WTC11 (cell line): ENCODE results near the gene ZNF3. TPM values are rescaled to one million over a fixed set of nuclear protein-coding genes. Genes with fewer than 3 reads are reported as not detected.

Experiments used
- ATAC-seq: fragments of 200-7000 bp; cut with Tn5 transposase; 2 replicates; pipeline ENCODE4 v1.10.0; 2021; ENCODE audit warnings: mild to moderate bottlenecking, moderate library complexity
- CTCF ChIA-PET: fragments of 300-600 bp; sonication (Branson Sonifier 250); formaldehyde crosslinking; loops from one replicate; lab custom pipeline; 2021; ENCODE audit warnings: antibody characterized with exemption; lab: Charles Lee
- POLR2A ChIA-PET: fragments of 350-600 bp; sonication (Branson Sonifier 250); formaldehyde crosslinking; loops from one replicate; lab custom pipeline; 2021; ENCODE audit warnings: antibody characterized with exemption; lab: Charles Lee
- DNase-seq: peaks from one replicate; pipeline ENCODE4 v3.0.0; 2021; ENCODE audit warnings: low spot score
- H3K27ac Mint-ChIP-seq: 2 replicates; pipeline ENCODE4 v1.8.0; 2021; ENCODE audit warnings: mixed read lengths
- H3K27me3 Mint-ChIP-seq: 2 replicates; pipeline ENCODE4 v1.8.0; 2021; ENCODE audit warnings: low read depth, mild to moderate bottlenecking, moderate library complexity, mixed read lengths
- H3K36me3 Mint-ChIP-seq: 2 replicates; pipeline ENCODE4 v1.8.0; 2021; ENCODE audit warnings: mixed read lengths
- H3K4me1 Mint-ChIP-seq: 2 replicates; pipeline ENCODE4 v1.8.0; 2022; ENCODE audit warnings: mixed read lengths
- H3K4me3 Mint-ChIP-seq: 2 replicates; pipeline ENCODE4 v1.8.0; 2021; ENCODE audit warnings: mild to moderate bottlenecking, moderate library complexity, mixed read lengths
- H3K9me3 Mint-ChIP-seq: 2 replicates; pipeline ENCODE4 v1.8.0; 2021; ENCODE audit warnings: mixed read lengths
- CREB1 ChIP-seq: sonication (generic); formaldehyde crosslinking; IDR thresholded peaks from 2 replicates; pipeline ENCODE4 v1.8.0; 2023; ENCODE audit warnings: mild to moderate bottlenecking, missing genetic modification reagents
- ERG ChIP-seq: fragments of 250-450 bp; sonication (Bioruptor Pico); IDR thresholded peaks from 2 replicates; pipeline ENCODE4 v1.8.0; 2021; ENCODE audit warnings: mild to moderate bottlenecking
- FOXK1 ChIP-seq: sonication (generic); formaldehyde crosslinking; IDR thresholded peaks from 2 replicates; pipeline ENCODE4 v1.8.0; 2022; ENCODE audit warnings: mild to moderate bottlenecking, moderate library complexity, missing genetic modification reagents
- FOXP1 ChIP-seq: sonication (generic); formaldehyde crosslinking; IDR thresholded peaks from 2 replicates; pipeline ENCODE4 v1.8.0; 2022; ENCODE audit warnings: missing genetic modification reagents, mild to moderate bottlenecking, moderate library complexity, borderline replicate concordance
- HMGA2 ChIP-seq: fragments of 250-450 bp; sonication (Bioruptor Pico); IDR thresholded peaks from 2 replicates; pipeline ENCODE4 v1.4.0; 2021; ENCODE audit warnings: mild to moderate bottlenecking, moderate library complexity
- HMGXB4 ChIP-seq: sonication (generic); formaldehyde crosslinking; IDR thresholded peaks from 2 replicates; pipeline ENCODE4 v1.8.1; 2023; ENCODE audit warnings: mild to moderate bottlenecking, moderate library complexity, missing genetic modification reagents
- JUN ChIP-seq: sonication (generic); formaldehyde crosslinking; IDR thresholded peaks from 2 replicates; pipeline ENCODE4 v1.8.0; 2023; ENCODE audit warnings: mild to moderate bottlenecking, missing genetic modification reagents
- MLX ChIP-seq: sonication (generic); formaldehyde crosslinking; IDR thresholded peaks from 2 replicates; pipeline ENCODE4 v1.8.1; 2023; ENCODE audit warnings: mild to moderate bottlenecking, missing genetic modification reagents, moderate library complexity
- NR1H2 ChIP-seq: sonication (generic); formaldehyde crosslinking; IDR thresholded peaks from 2 replicates; pipeline ENCODE4 v1.9.0; 2021; ENCODE audit warnings: mild to moderate bottlenecking, moderate library complexity, missing genetic modification reagents
- SMAD3 ChIP-seq: sonication (generic); formaldehyde crosslinking; IDR thresholded peaks from 2 replicates; pipeline ENCODE4 v1.8.0; 2022; ENCODE audit warnings: missing genetic modification reagents, mild to moderate bottlenecking, borderline replicate concordance
- SMAD4 ChIP-seq: sonication (generic); formaldehyde crosslinking; IDR thresholded peaks from 2 replicates; pipeline ENCODE4 v1.8.0; 2022; ENCODE audit warnings: mild to moderate bottlenecking, missing genetic modification reagents
- STAT6 ChIP-seq: sonication (generic); formaldehyde crosslinking; conservative IDR thresholded peaks from 2 replicates; pipeline ENCODE4 v1.8.1; 2023; ENCODE audit warnings: mild to moderate bottlenecking, low read depth, missing genetic modification reagents, moderate library complexity
- TEAD4 ChIP-seq: sonication (generic); formaldehyde crosslinking; IDR thresholded peaks from 2 replicates; pipeline ENCODE4 v1.8.0; 2022; ENCODE audit warnings: mild to moderate bottlenecking, missing genetic modification reagents
- TP53 ChIP-seq: sonication (generic); formaldehyde crosslinking; IDR thresholded peaks from 2 replicates; pipeline ENCODE4 v1.8.1; 2023; ENCODE audit warnings: mild to moderate bottlenecking, missing genetic modification reagents
- USF2 ChIP-seq: sonication (generic); formaldehyde crosslinking; IDR thresholded peaks from 2 replicates; pipeline ENCODE4 v1.8.1; 2023; ENCODE audit warnings: mild to moderate bottlenecking, missing genetic modification reagents, moderate library complexity
- ZNF138 ChIP-seq: sonication (generic); formaldehyde crosslinking; conservative IDR thresholded peaks from 2 replicates; pipeline ENCODE4 v1.8.1; 2022; ENCODE audit warnings: mild to moderate bottlenecking, moderate library complexity, missing genetic modification reagents
- ZNF263 ChIP-seq: sonication (generic); formaldehyde crosslinking; IDR thresholded peaks from 2 replicates; pipeline ENCODE4 v1.8.1; 2022; ENCODE audit warnings: low read depth, mild to moderate bottlenecking, moderate library complexity, missing genetic modification reagents
- ZNF512 ChIP-seq: sonication (generic); formaldehyde crosslinking; IDR thresholded peaks from 2 replicates; pipeline ENCODE4 v1.8.1; 2022; ENCODE audit warnings: missing genetic modification reagents, borderline replicate concordance
- ZNF532 ChIP-seq: fragments of 250-450 bp; sonication (Bioruptor Pico); IDR thresholded peaks from 2 replicates; pipeline ENCODE4 v1.9.0; 2021; ENCODE audit warnings: mild to moderate bottlenecking, borderline replicate concordance
- total RNA-seq: library from RNA; stranded (reverse); gene quantifications from 3 replicates; pipeline ENCODE4 v1.2.3, GENCODE V29; 2021

ZNF3 gene
- total RNA-seq, 1 experiment from 2014 or later, result 48.3 TPM

- peak within 1 kb of the TSS; percentile 92 for H3K27ac Mint-ChIP-seq
- ChIA-PET CTCF (interaction anchor here (1.0 to 1.4 kb wide), 2 partner anchors 13 to 44 kb away, joined by 3 read pairs; partner anchors contain the start of gene AP4M1), POLR2A (interaction anchor here (0.6 to 6.2 kb wide), 4 partner anchors 12 to 143 kb away, joined by 3 to 41 read pairs (median 4); partner anchors contain the start of genes AP4M1 and MCM7)
- H3K9me3 Mint-ChIP-seq, result no peaks in the 10 kb centered on the region
- ATAC-seq, result peak; percentile 4
- peaks cover 36% of the 10 kb centered on the region for H3K36me3 Mint-ChIP-seq
- H3K4me3 Mint-ChIP-seq, result peak within 1 kb of the TSS; percentile 93
- DNase-seq, result peak; percentile 79
- peaks cover 11% of the 10 kb centered on the region for H3K4me1 Mint-ChIP-seq
- H3K27me3 Mint-ChIP-seq, result no peaks in the 10 kb centered on the region; the same call in 1 of the 2 replicates
- TF ChIP-seq CREB1 (CRISPR knock-in tag), result peak; percentile 71; the same call in 1 of the 2 replicates
- TF ChIP-seq STAT6 (CRISPR knock-in tag), result no peak
- TF ChIP-seq USF2 (CRISPR knock-in tag), result peak; percentile 42
- peak; percentile 54; the same call in 1 of the 2 replicates for TF ChIP-seq SMAD3
- TF ChIP-seq ZNF532, result no peak
- peak; percentile 89 for TF ChIP-seq FOXK1 (CRISPR knock-in tag)
- TF ChIP-seq ZNF138 (CRISPR knock-in tag), result no peak
- no peak for TF ChIP-seq ZNF512 (CRISPR knock-in tag)
- no peak for TF ChIP-seq HMGA2 (CRISPR knock-in tag)
- peak; percentile 41; the same call in 1 of the 2 replicates for TF ChIP-seq NR1H2 (CRISPR knock-in tag)
- TF ChIP-seq SMAD4 (CRISPR knock-in tag), result peak; percentile 21; the same call in 1 of the 2 replicates
- TF ChIP-seq ZNF263 (CRISPR knock-in tag), result no peak
- TF ChIP-seq HMGXB4 (CRISPR knock-in tag), result peak; percentile 88; the same call in 1 of the 2 replicates
- TF ChIP-seq MLX, result no peak
- TF ChIP-seq TEAD4 (CRISPR knock-in tag), result no peak
- TF ChIP-seq FOXP1 (CRISPR knock-in tag), result peak; percentile 91; the same call in 1 of the 2 replicates
- TF ChIP-seq TP53 (CRISPR knock-in tag), result 0 out of 2 replicates have a peak, but pooled peaks have one; percentile 75
- no peak for TF ChIP-seq ERG
- no peak for TF ChIP-seq JUN (CRISPR knock-in tag)
Measured at GRCh38 chr7:100088621-100089457, 7.3 kb upstream of the ZNF3 start, which contains the start of gene COPS6. Gene COPS6 (plus strand): TSS chr7:100088969. CDS start chr7:100088991, 22 bp downstream.
